Activated naive CD4-positive, alpha-beta T cell treated with anti-CD3 and anti-CD28 coated beads for 36 hours (primary cell): ENCODE data around the gene PNRC2. TPM values are rescaled to one million over a fixed set of nuclear protein-coding genes. Genes with fewer than 3 reads are reported as not detected.

Source experiments
- CTCF ChIA-PET: fragments of 350-600 bp; sonication (Branson Sonifier 250); formaldehyde crosslinking; loops from one replicate; lab custom pipeline; 2021; ENCODE audit warnings: antibody characterized with exemption; lab: Charles Lee
- DNase-seq: peaks from one replicate; pipeline ENCODE4 v3.0.0-alpha.2; 2020
- H3K27ac Mint-ChIP-seq: one replicate; pipeline ENCODE4 v1.8.0; 2021; ENCODE audit warnings: mild to moderate bottlenecking, mixed read lengths
- H3K27me3 Mint-ChIP-seq: one replicate; pipeline ENCODE4 v1.8.0; 2021; ENCODE audit warnings: low read depth, mixed read lengths
- H3K36me3 Mint-ChIP-seq: one replicate; pipeline ENCODE4 v1.8.0; 2021; ENCODE audit warnings: low read depth, mixed read lengths
- H3K4me1 Mint-ChIP-seq: one replicate; pipeline ENCODE4 v1.8.0; 2021; ENCODE audit warnings: low read depth, mixed read lengths
- H3K4me3 Mint-ChIP-seq: one replicate; pipeline ENCODE4 v1.8.0; 2021; ENCODE audit warnings: mild to moderate bottlenecking, moderate library complexity, mixed read lengths
- H3K9me3 Mint-ChIP-seq: one replicate; pipeline ENCODE4 v1.8.0; 2021; ENCODE audit warnings: mixed read lengths
- intact Hi-C: fragments of 100-400 bp; cut with micrococcal nuclease; formaldehyde crosslinking; loops from one replicate; pipeline ENCODE4 v1.15.1; 2023
- total RNA-seq, 2 experiments: library from RNA; stranded (reverse); gene quantifications; one replicate each; pipeline ENCODE4 v1.2.3, GENCODE V29; 2021

Gene PNRC2
- total RNA-seq, 2 experiments from 2014 or later, result 178 to 209 TPM

GRCh38 chr1:23958810-23959460, 693 bp upstream of the PNRC2 start:
- H3K27ac Mint-ChIP-seq, result peak overlapping the region; percentile 100
- peaks cover 30% of the 10 kb centered on the region for H3K36me3 Mint-ChIP-seq
- H3K9me3 Mint-ChIP-seq, result no peaks in the 10 kb centered on the region
- CTCF ChIA-PET, result interaction anchor here (1.6 kb wide), 1 partner anchor 21 kb away, joined by 6 read pairs; the partner anchor contains the start of gene SRSF10
- H3K4me1 Mint-ChIP-seq, result peaks cover 57% of the 10 kb centered on the region
- H3K27me3 Mint-ChIP-seq, result no peaks in the 10 kb centered on the region
- DNase-seq, result peak; percentile 98
- peak overlapping the region; percentile 99 for H3K4me3 Mint-ChIP-seq
- intact Hi-C loops, result loop anchor here (1.0 to 10.0 kb wide), 12 partner anchors 21 to 786 kb away; partner anchors contain the start of genes CLIC4, GALE, HMGCL and HNRNPR

- Mint-ChIP-seq H3K27me3 (no peaks in the 10 kb centered on the region), H3K36me3 (peaks cover 34% of the 10 kb centered on the region), H3K27ac (peak overlapping the region; percentile 100), H3K9me3 (no peaks in the 10 kb centered on the region), H3K4me3 (peak overlapping the region; percentile 99), H3K4me1 (peaks cover 59% of the 10 kb centered on the region)
- CTCF ChIA-PET, result no interaction called here
- intact Hi-C loops, result loop anchor here (10.0 kb wide), 1 partner anchor 544 kb away; the partner anchor contains the start of gene RCAN3
- no peak for DNase-seq
Measured at GRCh38 chr1:23960291-23961020, 828 bp downstream of the PNRC2 start.

- H3K27ac Mint-ChIP-seq, result peak overlapping the region; percentile 89
- no peak overlapping the region for H3K4me3 Mint-ChIP-seq
- peaks cover 69% of the 10 kb centered on the region for H3K4me1 Mint-ChIP-seq
- intact Hi-C loops, result loop anchor here (1.0 to 10.0 kb wide), 2 partner anchors 17 to 541 kb away; partner anchors contain the start of genes RCAN3 and SRSF10
- no peaks in the 10 kb centered on the region for H3K27me3 Mint-ChIP-seq
- no peak for DNase-seq
- CTCF ChIA-PET, result interaction anchor here (0.9 to 1.0 kb wide), 2 partner anchors 13 to 153 kb away, joined by 3 to 4 read pairs; no protein-coding TSS in a partner anchor
- no peaks in the 10 kb centered on the region for H3K9me3 Mint-ChIP-seq
- H3K36me3 Mint-ChIP-seq, result peaks cover 48% of the 10 kb centered on the region
Measured at GRCh38 chr1:23963617-23964234, 4.1 kb downstream of the PNRC2 start.

GRCh38 chr1:23964235-23964668, 4.6 kb downstream of the PNRC2 start:
- no peak for DNase-seq
- Mint-ChIP-seq H3K4me1 (peaks cover 67% of the 10 kb centered on the region), H3K27me3 (no peaks in the 10 kb centered on the region), H3K36me3 (peaks cover 48% of the 10 kb centered on the region), H3K9me3 (no peaks in the 10 kb centered on the region), H3K4me3 (peak overlapping the region; percentile 49), H3K27ac (peak overlapping the region; percentile 89)
- intact Hi-C loops, result loop anchor here (1.0 to 10.0 kb wide), 2 partner anchors 16 to 541 kb away; partner anchors contain the start of genes RCAN3 and SRSF10
- CTCF ChIA-PET, result interaction anchor here (0.9 to 1.0 kb wide), 2 partner anchors 13 to 153 kb away, joined by 3 to 4 read pairs; no protein-coding TSS in a partner anchor

- Mint-ChIP-seq H3K4me1 (peaks cover 71% of the 10 kb centered on the region), H3K27me3 (no peaks in the 10 kb centered on the region), H3K9me3 (no peaks in the 10 kb centered on the region), H3K4me3 (peak overlapping the region; percentile 49), H3K36me3 (peaks cover 47% of the 10 kb centered on the region), H3K27ac (peak overlapping the region; percentile 89)
- no peak for DNase-seq
- CTCF ChIA-PET, result no interaction called here
- intact Hi-C loops, result loop anchor here (1.0 to 10.0 kb wide), 2 partner anchors 15 to 540 kb away; partner anchors contain the start of genes RCAN3 and SRSF10
Measured at GRCh38 chr1:23964790-23965740, 5.4 kb downstream of the PNRC2 start.

GRCh38 chr1:23966973-23967493, 7.4 kb downstream of the PNRC2 start:
- no peak for DNase-seq
- H3K36me3 Mint-ChIP-seq, result peaks cover 37% of the 10 kb centered on the region
- CTCF ChIA-PET, result no interaction called here
- intact Hi-C loops, result loop anchor here (10.0 kb wide), 1 partner anchor 538 kb away; the partner anchor contains the start of gene RCAN3
- peak overlapping the region; percentile 58 for H3K27ac Mint-ChIP-seq
- no peaks in the 10 kb centered on the region for H3K27me3 Mint-ChIP-seq
- H3K4me3 Mint-ChIP-seq, result no peak overlapping the region
- peaks cover 68% of the 10 kb centered on the region for H3K4me1 Mint-ChIP-seq
- no peaks in the 10 kb centered on the region for H3K9me3 Mint-ChIP-seq

- Mint-ChIP-seq H3K4me3 (no peak overlapping the region), H3K4me1 (peaks cover 64% of the 10 kb centered on the region), H3K36me3 (peaks cover 38% of the 10 kb centered on the region), H3K27ac (peak overlapping the region; percentile 76), H3K9me3 (no peaks in the 10 kb centered on the region), H3K27me3 (no peaks in the 10 kb centered on the region)
- CTCF ChIA-PET, result no interaction called here
- no peak for DNase-seq
- intact Hi-C loops, result loop anchor here (10.0 kb wide), 1 partner anchor 537 kb away; the partner anchor contains the start of gene RCAN3
Measured at GRCh38 chr1:23967871-23968270, 8.2 kb downstream of the PNRC2 start.

- CTCF ChIA-PET, result interaction anchor here (0.8 to 1.0 kb wide), 2 partner anchors 13 to 166 kb away, joined by 3 to 4 read pairs; no protein-coding TSS in a partner anchor
- Mint-ChIP-seq H3K4me1 (peaks cover 43% of the 10 kb centered on the region), H3K36me3 (peaks cover 60% of the 10 kb centered on the region), H3K27ac (peak overlapping the region; percentile 84), H3K27me3 (no peaks in the 10 kb centered on the region), H3K4me3 (peak overlapping the region; percentile 94), H3K9me3 (no peaks in the 10 kb centered on the region)
- DNase-seq, result no peak
- intact Hi-C loops, result no loop called here
Measured at GRCh38 chr1:23977187-23977853, 17.7 kb downstream of the PNRC2 start.

GRCh38 chr1:23977854-23978191, 18.2 kb downstream of the PNRC2 start:
- CTCF ChIA-PET, result interaction anchor here (0.8 kb wide), 1 partner anchor 166 kb away, joined by 3 read pairs; no protein-coding TSS in a partner anchor
- intact Hi-C loops, result no loop called here

GRCh38 chr1:23978805-23979204, 19.2 kb downstream of the PNRC2 start:
- intact Hi-C loops, result no loop called here
- Mint-ChIP-seq H3K4me3 (peak overlapping the region; percentile 94), H3K4me1 (peaks cover 43% of the 10 kb centered on the region), H3K27me3 (no peaks in the 10 kb centered on the region), H3K27ac (peak overlapping the region; percentile 99), H3K9me3 (no peaks in the 10 kb centered on the region), H3K36me3 (peaks cover 54% of the 10 kb centered on the region)
- CTCF ChIA-PET, result interaction anchor here (0.8 to 1.1 kb wide), 2 partner anchors 8 to 18 kb away, joined by 3 to 4 read pairs; no protein-coding TSS in a partner anchor
- no peak for DNase-seq

More at GRCh38 chr1:23977854-23978191, 18.2 kb downstream of the PNRC2 start:
- Mint-ChIP-seq H3K9me3 (no peaks in the 10 kb centered on the region), H3K4me3 (peak overlapping the region; percentile 94), H3K27me3 (no peaks in the 10 kb centered on the region), H3K4me1 (peaks cover 43% of the 10 kb centered on the region), H3K27ac (peak overlapping the region; percentile 99), H3K36me3 (peaks cover 58% of the 10 kb centered on the region)
- DNase-seq, result no peak
